Spleen (tissue), 7 donors: ENCODE measurements around the gene SYCP2L.

Source experiments
- POLR2A ChIP-seq, 3 donors: fragments of 450-650 bp; IDR thresholded peaks; one replicate each; pipeline ENCODE4 v1.5.1; 2017; ENCODE audit warnings: antibody characterized with exemption in 3 of 3, mild to moderate bottlenecking in 1 of 3
- POLR2AphosphoS5 ChIP-seq, 3 donors: sonication (generic); formaldehyde crosslinking; IDR thresholded peaks; one replicate each; pipeline ENCODE4 v1.5.1; 2017; ENCODE audit warnings: antibody characterized with exemption in 3 of 3
- TF ChIP-seq, protein P1 (sequence below), 11 experiments: fragments of 200-600 bp in 7 of 11; fragments of 450-650 bp in 4 of 11; sonication (generic) in 4 of 11; IDR thresholded peaks in 8 of 11; conservative IDR thresholded peaks in 3 of 11; 1 replicate in 7 of 11; 2 replicates in 4 of 11; pipeline versions ENCODE4 v1.4.0 to v1.8.0; 2016 to 2021; ENCODE audit warnings: antibody characterized with exemption in 11 of 11, inconsistent platforms in 4 of 11, mild to moderate bottlenecking in 1 of 11
- donor health status: DM: no; HTN: no; CAD: no; lungs with moderate emphysema.
- donor health status: DM: no; HTN: no; CAD: no.
- donor health status: DM: no; HTN: no; CAD: no.

DNA sequence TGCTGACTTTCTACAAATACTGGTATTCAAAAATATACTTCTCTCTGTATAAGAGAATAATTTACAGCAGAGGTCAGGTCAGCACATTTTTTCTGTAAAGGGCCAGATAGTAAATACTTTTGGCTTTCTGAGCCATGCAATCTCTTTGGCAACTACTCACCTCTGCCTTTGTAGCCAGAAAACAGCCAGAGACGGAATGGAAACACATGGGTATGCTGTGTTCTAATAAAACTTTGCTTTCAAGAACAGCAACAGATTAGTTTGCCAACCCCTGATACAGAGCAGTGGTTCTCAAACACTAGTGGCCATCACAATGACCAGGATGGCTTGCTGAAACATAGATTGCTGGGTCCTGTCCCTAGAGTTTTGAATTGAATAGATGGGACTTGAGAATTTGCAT is 46.3 kb downstream of the SYCP2L start:
- TF ChIP-seq, protein P1, sequence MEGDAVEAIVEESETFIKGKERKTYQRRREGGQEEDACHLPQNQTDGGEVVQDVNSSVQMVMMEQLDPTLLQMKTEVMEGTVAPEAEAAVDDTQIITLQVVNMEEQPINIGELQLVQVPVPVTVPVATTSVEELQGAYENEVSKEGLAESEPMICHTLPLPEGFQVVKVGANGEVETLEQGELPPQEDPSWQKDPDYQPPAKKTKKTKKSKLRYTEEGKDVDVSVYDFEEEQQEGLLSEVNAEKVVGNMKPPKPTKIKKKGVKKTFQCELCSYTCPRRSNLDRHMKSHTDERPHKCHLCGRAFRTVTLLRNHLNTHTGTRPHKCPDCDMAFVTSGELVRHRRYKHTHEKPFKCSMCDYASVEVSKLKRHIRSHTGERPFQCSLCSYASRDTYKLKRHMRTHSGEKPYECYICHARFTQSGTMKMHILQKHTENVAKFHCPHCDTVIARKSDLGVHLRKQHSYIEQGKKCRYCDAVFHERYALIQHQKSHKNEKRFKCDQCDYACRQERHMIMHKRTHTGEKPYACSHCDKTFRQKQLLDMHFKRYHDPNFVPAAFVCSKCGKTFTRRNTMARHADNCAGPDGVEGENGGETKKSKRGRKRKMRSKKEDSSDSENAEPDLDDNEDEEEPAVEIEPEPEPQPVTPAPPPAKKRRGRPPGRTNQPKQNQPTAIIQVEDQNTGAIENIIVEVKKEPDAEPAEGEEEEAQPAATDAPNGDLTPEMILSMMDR (IDR thresholded peaks at IDR 0.05 in 8 of 11, conservative IDR thresholded peaks at IDR 0.05 in 3 of 11), result no peak
- TF ChIP-seq POLR2AphosphoS5 (IDR thresholded peaks at IDR 0.05) (no peak), POLR2A (IDR thresholded peaks at IDR 0.05) (no peak)
